Neural cell (in vitro differentiated cells): ENCODE data around the gene BRDT. TPM values are rescaled to one million over a fixed set of nuclear protein-coding genes. Genes with fewer than 3 reads are reported as not detected.

Source experiments
- H2AFZ ChIP-seq: fragments of 200-600, 300-800 bp; sonication (generic), shearing (Covaris generic); 2 replicates; pipeline ENCODE4 v1.6.0; 2014; ENCODE audit warnings: low read depth, mild to moderate bottlenecking, antibody characterized with exemption, low read length, moderate library complexity
- H3F3A ChIP-seq: fragments of 200-600 bp; shearing (Covaris generic); 2 replicates; pipeline ENCODE4 v1.6.1; 2016; ENCODE audit warnings: mild to moderate bottlenecking, moderate library complexity, mixed read lengths, antibody characterized with exemption, low read length; ENCODE audit not compliant: insufficient read depth, poor library complexity, severe bottlenecking
- H3K27ac ChIP-seq: fragments of 200-600, 300-800 bp; sonication (generic), shearing (Covaris generic); 2 replicates; pipeline ENCODE4 v1.5.1; 2014; ENCODE audit warnings: mild to moderate bottlenecking, low read length, moderate library complexity
- H3K27me3 ChIP-seq: fragments of 300-800, 200-600 bp; sonication (generic), shearing (Covaris generic); 2 replicates; pipeline ENCODE4 v1.6.0; 2014; ENCODE audit warnings: mild to moderate bottlenecking, low read depth, low read length, moderate library complexity; ENCODE audit not compliant: insufficient read depth
- H3K36me3 ChIP-seq: fragments of 300-800, 200-600 bp; sonication (generic), shearing (Covaris generic); 2 replicates; pipeline ENCODE4 v1.5.1; 2014; ENCODE audit warnings: mild to moderate bottlenecking, antibody characterized with exemption, low read length, moderate library complexity; ENCODE audit not compliant: insufficient read depth
- H3K4me2 ChIP-seq: fragments of 300-800, 200-600 bp; sonication (generic), shearing (Covaris generic); 2 replicates; pipeline ENCODE4 v1.6.0; 2014; ENCODE audit warnings: mild to moderate bottlenecking, low read length
- H3K4me3 ChIP-seq: fragments of 300-800, 200-600 bp; sonication (generic), shearing (Covaris generic); 2 replicates; pipeline ENCODE4 v1.5.1; 2014; ENCODE audit warnings: mild to moderate bottlenecking, low read length, moderate library complexity
- H3K79me2 ChIP-seq: fragments of 200-600 bp; shearing (Covaris generic); replicated peaks from 2 replicates; pipeline ENCODE4 v1.6.0; 2014; ENCODE audit warnings: mild to moderate bottlenecking, low read length, moderate library complexity; ENCODE audit not compliant: insufficient read depth
- H3K9ac ChIP-seq: fragments of 300-800, 200-600 bp; sonication (generic), shearing (Covaris generic); 2 replicates; pipeline ENCODE4 v1.6.1; 2016; ENCODE audit warnings: mild to moderate bottlenecking, low read length, mixed read lengths
- H3K9me2 ChIP-seq: fragments of 200-600 bp; shearing (Covaris generic); 2 replicates; pipeline ENCODE4 v1.6.1; 2016; ENCODE audit warnings: mild to moderate bottlenecking, low read length, mixed read lengths; ENCODE audit not compliant: insufficient read depth
- H3K9me3 ChIP-seq: fragments of 200-600, 300-800 bp; sonication (generic), shearing (Covaris generic); 2 replicates; pipeline ENCODE4 v1.6.1; 2016; ENCODE audit warnings: mild to moderate bottlenecking, mixed run types, low read length, moderate library complexity, mixed read lengths
- H4K20me1 ChIP-seq: fragments of 200-600 bp; shearing (Covaris generic); 2 replicates; pipeline ENCODE4 v1.6.1; 2016; ENCODE audit warnings: mild to moderate bottlenecking, mixed run types; ENCODE audit not compliant: insufficient read depth
- EP300 ChIP-seq: fragments of 450-650 bp; conservative IDR thresholded peaks from 2 replicates; pipeline ENCODE4 v1.6.1; 2014; ENCODE audit warnings: antibody characterized with exemption, mild to moderate bottlenecking, moderate library complexity; ENCODE audit not compliant: poor library complexity, severe bottlenecking
- EZH2 ChIP-seq: fragments of 200-600, 300-800 bp; shearing (Covaris generic), sonication (generic); IDR thresholded peaks from 2 replicates; pipeline ENCODE4 v1.6.1; 2014; ENCODE audit warnings: antibody characterized with exemption, low read length, borderline replicate concordance, mild to moderate bottlenecking; ENCODE audit not compliant: insufficient read depth, poor library complexity, severe bottlenecking
- MXI1 ChIP-seq: fragments of 450-650 bp; conservative IDR thresholded peaks from 2 replicates; pipeline ENCODE4 v1.6.1; 2014; ENCODE audit warnings: antibody characterized with exemption, mild to moderate bottlenecking; ENCODE audit not compliant: poor library complexity, severe bottlenecking
- POLR2AphosphoS5 ChIP-seq: IDR thresholded peaks from 2 replicates; pipeline ENCODE4 v1.6.1; 2012
- RAD21 ChIP-seq: fragments of 450-650 bp; conservative IDR thresholded peaks from 2 replicates; pipeline ENCODE4 v1.6.1; 2014; ENCODE audit warnings: antibody characterized with exemption, mild to moderate bottlenecking, moderate library complexity
- SMC3 ChIP-seq: fragments of 450-650 bp; conservative IDR thresholded peaks from 2 replicates; pipeline ENCODE4 v1.6.1; 2014; ENCODE audit warnings: antibody characterized with exemption, mild to moderate bottlenecking, moderate library complexity; ENCODE audit not compliant: poor library complexity
- TAF1 ChIP-seq: IDR thresholded peaks from 2 replicates; pipeline ENCODE4 v1.6.1; 2012; ENCODE audit warnings: low read depth
- polyA plus RNA-seq: library from polyadenylated mRNA; depleted of rRNA; stranded (reverse); fragments of >200 nt; gene quantifications from 2 replicates; pipeline ENCODE4 v1.2.3, GENCODE V29; 2014
- TF ChIP-seq, protein P1 (sequence below): fragments of 450-650 bp; IDR thresholded peaks from 2 replicates; pipeline ENCODE4 v1.5.1; 2014; ENCODE audit warnings: antibody characterized with exemption, mild to moderate bottlenecking, moderate library complexity; ENCODE audit not compliant: poor library complexity, severe bottlenecking
- TF ChIP-seq, protein P2 (sequence below): IDR thresholded peaks from 2 replicates; pipeline ENCODE4 v1.6.1; 2012; ENCODE audit warnings: borderline replicate concordance

The BRDT gene
- polyA plus RNA-seq, 1 donor from 2014 or later: not detected

DNA sequence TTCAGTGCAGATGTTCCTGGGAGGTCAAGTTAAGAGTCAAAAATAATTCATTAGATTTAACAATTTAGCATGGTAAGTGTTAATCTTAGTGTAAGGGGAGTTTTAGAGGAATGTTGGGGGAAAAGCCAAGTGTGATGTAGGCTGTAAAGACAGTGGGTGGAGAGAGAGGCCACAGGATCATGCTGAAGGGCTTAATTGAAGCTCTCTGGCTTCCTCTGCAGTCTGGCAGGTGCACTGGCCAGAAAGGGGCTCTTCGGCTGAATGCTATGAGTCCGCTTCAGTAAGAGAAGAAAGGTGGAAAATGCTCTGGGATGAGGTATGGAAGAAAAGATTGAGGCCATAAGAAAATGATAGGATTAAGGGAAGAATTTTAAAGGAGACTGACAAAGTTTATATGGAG is 3.0 kb downstream of the BRDT start:
- Histone ChIP-seq H3F3A (no peaks in the 10 kb centered on the region), H3K9ac (no peak overlapping the region), H2AFZ (no peak overlapping the region), H3K27me3 (no peaks in the 10 kb centered on the region), H3K79me2 (no peaks in the 10 kb centered on the region), H3K27ac (no peak overlapping the region), H3K9me2 (no peaks in the 10 kb centered on the region), H3K4me3 (no peak overlapping the region), H4K20me1 (no peaks in the 10 kb centered on the region), H3K9me3 (no peaks in the 10 kb centered on the region), H3K4me2 (no peak overlapping the region), H3K36me3 (no peaks in the 10 kb centered on the region)
- no peak for TF ChIP-seq RAD21
- TF ChIP-seq SMC3: no peak
- TF ChIP-seq MXI1: no peak
- TF ChIP-seq EZH2: no peak
- no peak for TF ChIP-seq EP300
- TF ChIP-seq, protein P1, sequence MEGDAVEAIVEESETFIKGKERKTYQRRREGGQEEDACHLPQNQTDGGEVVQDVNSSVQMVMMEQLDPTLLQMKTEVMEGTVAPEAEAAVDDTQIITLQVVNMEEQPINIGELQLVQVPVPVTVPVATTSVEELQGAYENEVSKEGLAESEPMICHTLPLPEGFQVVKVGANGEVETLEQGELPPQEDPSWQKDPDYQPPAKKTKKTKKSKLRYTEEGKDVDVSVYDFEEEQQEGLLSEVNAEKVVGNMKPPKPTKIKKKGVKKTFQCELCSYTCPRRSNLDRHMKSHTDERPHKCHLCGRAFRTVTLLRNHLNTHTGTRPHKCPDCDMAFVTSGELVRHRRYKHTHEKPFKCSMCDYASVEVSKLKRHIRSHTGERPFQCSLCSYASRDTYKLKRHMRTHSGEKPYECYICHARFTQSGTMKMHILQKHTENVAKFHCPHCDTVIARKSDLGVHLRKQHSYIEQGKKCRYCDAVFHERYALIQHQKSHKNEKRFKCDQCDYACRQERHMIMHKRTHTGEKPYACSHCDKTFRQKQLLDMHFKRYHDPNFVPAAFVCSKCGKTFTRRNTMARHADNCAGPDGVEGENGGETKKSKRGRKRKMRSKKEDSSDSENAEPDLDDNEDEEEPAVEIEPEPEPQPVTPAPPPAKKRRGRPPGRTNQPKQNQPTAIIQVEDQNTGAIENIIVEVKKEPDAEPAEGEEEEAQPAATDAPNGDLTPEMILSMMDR: no peak
- TF ChIP-seq POLR2AphosphoS5: no peak
- TF ChIP-seq, protein P2, sequence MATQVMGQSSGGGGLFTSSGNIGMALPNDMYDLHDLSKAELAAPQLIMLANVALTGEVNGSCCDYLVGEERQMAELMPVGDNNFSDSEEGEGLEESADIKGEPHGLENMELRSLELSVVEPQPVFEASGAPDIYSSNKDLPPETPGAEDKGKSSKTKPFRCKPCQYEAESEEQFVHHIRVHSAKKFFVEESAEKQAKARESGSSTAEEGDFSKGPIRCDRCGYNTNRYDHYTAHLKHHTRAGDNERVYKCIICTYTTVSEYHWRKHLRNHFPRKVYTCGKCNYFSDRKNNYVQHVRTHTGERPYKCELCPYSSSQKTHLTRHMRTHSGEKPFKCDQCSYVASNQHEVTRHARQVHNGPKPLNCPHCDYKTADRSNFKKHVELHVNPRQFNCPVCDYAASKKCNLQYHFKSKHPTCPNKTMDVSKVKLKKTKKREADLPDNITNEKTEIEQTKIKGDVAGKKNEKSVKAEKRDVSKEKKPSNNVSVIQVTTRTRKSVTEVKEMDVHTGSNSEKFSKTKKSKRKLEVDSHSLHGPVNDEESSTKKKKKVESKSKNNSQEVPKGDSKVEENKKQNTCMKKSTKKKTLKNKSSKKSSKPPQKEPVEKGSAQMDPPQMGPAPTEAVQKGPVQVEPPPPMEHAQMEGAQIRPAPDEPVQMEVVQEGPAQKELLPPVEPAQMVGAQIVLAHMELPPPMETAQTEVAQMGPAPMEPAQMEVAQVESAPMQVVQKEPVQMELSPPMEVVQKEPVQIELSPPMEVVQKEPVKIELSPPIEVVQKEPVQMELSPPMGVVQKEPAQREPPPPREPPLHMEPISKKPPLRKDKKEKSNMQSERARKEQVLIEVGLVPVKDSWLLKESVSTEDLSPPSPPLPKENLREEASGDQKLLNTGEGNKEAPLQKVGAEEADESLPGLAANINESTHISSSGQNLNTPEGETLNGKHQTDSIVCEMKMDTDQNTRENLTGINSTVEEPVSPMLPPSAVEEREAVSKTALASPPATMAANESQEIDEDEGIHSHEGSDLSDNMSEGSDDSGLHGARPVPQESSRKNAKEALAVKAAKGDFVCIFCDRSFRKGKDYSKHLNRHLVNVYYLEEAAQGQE: no peak
- no peak for TF ChIP-seq TAF1

DNA sequence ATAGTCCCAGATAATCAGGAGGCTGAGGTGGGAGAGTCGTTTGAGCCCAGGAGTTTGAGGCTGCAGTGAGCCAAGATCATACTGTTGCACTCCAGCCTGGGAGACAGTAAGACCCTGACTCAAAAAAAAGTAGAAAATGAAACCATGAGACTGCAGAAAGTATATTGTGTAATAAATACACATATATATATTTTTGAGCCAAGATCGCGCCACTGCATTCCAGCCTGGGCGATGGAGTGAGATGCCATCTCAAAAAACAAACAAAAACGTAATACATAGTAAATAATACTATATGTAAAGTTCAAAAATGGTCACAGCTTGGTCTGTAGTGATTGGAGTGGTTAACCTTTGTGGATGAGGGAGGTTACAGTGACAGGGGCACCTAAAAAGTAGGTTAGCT is 9.7 kb downstream of the BRDT start:
- H4K20me1 ChIP-seq: no peaks in the 10 kb centered on the region
- H3K9me3 ChIP-seq: no peaks in the 10 kb centered on the region
- H3F3A ChIP-seq: no peaks in the 10 kb centered on the region
- H3K4me3 ChIP-seq: no peak overlapping the region
- no peak overlapping the region for H3K9ac ChIP-seq
- no peaks in the 10 kb centered on the region for H3K27me3 ChIP-seq
- no peaks in the 10 kb centered on the region for H3K79me2 ChIP-seq
- H3K4me2 ChIP-seq: no peak overlapping the region
- H3K27ac ChIP-seq: no peak overlapping the region
- no peaks in the 10 kb centered on the region for H3K9me2 ChIP-seq
- TF ChIP-seq EZH2 (no peak), EP300 (no peak), TAF1 (no peak), POLR2AphosphoS5 (no peak), SMC3 (no peak), RAD21 (no peak), MXI1 (no peak)
- TF ChIP-seq, protein P1: no peak
- TF ChIP-seq, protein P2: no peak
- H2AFZ ChIP-seq: no peak overlapping the region
- no peaks in the 10 kb centered on the region for H3K36me3 ChIP-seq
